Fibroblast of skin of left quadriceps (primary cell): ENCODE results near the gene CLMN.

Experiments used
- DNase-seq, 2 experiments: peaks; one replicate each; pipeline ENCODE4 v3.0.0-alpha.2; 2013; ENCODE audit warnings: low read depth in 2 of 2

CLMN gene

GRCh38 chr14:95341115-95341514 lies 21.4 kb upstream of the CLMN start:
- no peak for DNase-seq

GRCh38 chr14:95340201-95340697 lies 20.5 kb upstream of the CLMN start:
- DNase-seq = no peak

- DNase-seq = no peak
These were observed 19.7 kb upstream of the CLMN start for GRCh38 chr14:95339301-95339865.

GRCh38 chr14:95338436-95338835 lies 18.7 kb upstream of the CLMN start:
- DNase-seq = no peak

GRCh38 chr14:95337041-95337595 lies 17.4 kb upstream of the CLMN start:
- DNase-seq = no peak

- no peak for DNase-seq
These were observed 16.6 kb upstream of the CLMN start for GRCh38 chr14:95336192-95336760.

- DNase-seq = no peak
These were observed 15.4 kb upstream of the CLMN start for GRCh38 chr14:95335071-95335470.

- no peak for DNase-seq
These were observed 14.3 kb upstream of the CLMN start for GRCh38 chr14:95334044-95334443.

- no peak for DNase-seq
These were observed 12.9 kb upstream of the CLMN start for GRCh38 chr14:95332641-95333040.

- DNase-seq = no peak
These were observed 12.2 kb upstream of the CLMN start for GRCh38 chr14:95331708-95332408.

GRCh38 chr14:95330591-95331370 lies 11.1 kb upstream of the CLMN start:
- no peak for DNase-seq

- DNase-seq = no peak
These were observed 10.2 kb upstream of the CLMN start for GRCh38 chr14:95329941-95330340.

GRCh38 chr14:95328729-95329503 lies 9.2 kb upstream of the CLMN start:
- DNase-seq = no peak

GRCh38 chr14:95327558-95328374 lies 8.1 kb upstream of the CLMN start:
- no peak for DNase-seq

GRCh38 chr14:95326987-95327386 lies 7.3 kb upstream of the CLMN start:
- DNase-seq = no peak

- no peak for DNase-seq
These were observed 4.2 kb upstream of the CLMN start for GRCh38 chr14:95323917-95324316.

- no peak for DNase-seq
These were observed 3.7 kb upstream of the CLMN start for GRCh38 chr14:95323361-95323760.

GRCh38 chr14:95322651-95323050 lies 2.9 kb upstream of the CLMN start:
- no peak for DNase-seq

- DNase-seq = no peak
These were observed 2.2 kb upstream of the CLMN start for GRCh38 chr14:95321693-95322455.
